Brain microvascular endothelial cell (primary cell): ENCODE results near the gene PLEKHM2.

Source experiments
- DNase-seq: peaks from one replicate; pipeline ENCODE4 v3.0.0-alpha.2; 2020
- H3K27ac ChIP-seq: fragments of 250-450 bp; sonication (Bioruptor Pico); 2 replicates; pipeline ENCODE4 v1.5.1; 2020; ENCODE audit warnings: mild to moderate bottlenecking, moderate library complexity
- H3K27me3 ChIP-seq: fragments of 250-450 bp; sonication (Bioruptor Pico); replicated peaks from 2 replicates; pipeline ENCODE4 v1.5.1; 2020; ENCODE audit warnings: mild to moderate bottlenecking
- H3K36me3 ChIP-seq: fragments of 250-450 bp; sonication (Bioruptor Pico); replicated peaks from 2 replicates; pipeline ENCODE4 v1.5.1; 2020; ENCODE audit warnings: mild to moderate bottlenecking
- H3K4me3 ChIP-seq: 2 replicates; pipeline ENCODE4 v1.5.1; 2011; ENCODE audit warnings: low read depth, mild to moderate bottlenecking, control low read depth, low read length, moderate library complexity
- CTCF ChIP-seq: IDR thresholded peaks from 2 replicates; pipeline ENCODE4 v1.5.1; 2011; ENCODE audit warnings: low read depth, mild to moderate bottlenecking, moderate library complexity, low read length, control low read depth, inconsistent platforms; ENCODE audit errors: missing control alignments
- in situ Hi-C: cut with HindIII; loops from 2 replicates; pipeline ENCODE4 v1.10.0; 2017; ENCODE audit warnings: low sequenced_read_pairs, low pct_ligation_motif_present

Gene PLEKHM2

GRCh38 chr1:15682936-15683341, 1.2 kb upstream of the PLEKHM2 start:
- H3K36me3 ChIP-seq, result no peaks in the 10 kb centered on the region
- in situ Hi-C loops, result no loop called here
- no peaks in the 10 kb centered on the region for H3K27me3 ChIP-seq
- TF ChIP-seq CTCF, result no peak
- H3K4me3 ChIP-seq, result no peak overlapping the region
- H3K27ac ChIP-seq, result no peak overlapping the region
- DNase-seq, result no peak

GRCh38 chr1:15683345-15684039, 628 bp upstream of the PLEKHM2 start:
- no peak for DNase-seq
- H3K36me3 ChIP-seq, result no peaks in the 10 kb centered on the region
- no peaks in the 10 kb centered on the region for H3K27me3 ChIP-seq
- in situ Hi-C loops, result no loop called here
- H3K27ac ChIP-seq, result peak overlapping the region; percentile 91
- H3K4me3 ChIP-seq, result peak overlapping the region; percentile 72
- TF ChIP-seq CTCF, result no peak

GRCh38 chr1:15684468-15685291, 560 bp downstream of the PLEKHM2 start:
- Histone ChIP-seq H3K27me3 (no peaks in the 10 kb centered on the region), H3K4me3 (peak overlapping the region; percentile 75), H3K36me3 (no peaks in the 10 kb centered on the region), H3K27ac (peak overlapping the region; percentile 50)
- DNase-seq, result no peak
- in situ Hi-C loops, result no loop called here
- peak; percentile 40 for TF ChIP-seq CTCF

- Histone ChIP-seq H3K27me3 (no peaks in the 10 kb centered on the region), H3K27ac (no peak overlapping the region), H3K36me3 (no peaks in the 10 kb centered on the region), H3K4me3 (peak overlapping the region; percentile 75)
- in situ Hi-C loops, result no loop called here
- TF ChIP-seq CTCF, result no peak
- DNase-seq, result no peak
Measured at GRCh38 chr1:15685820-15686219, 1.7 kb downstream of the PLEKHM2 start.

- Histone ChIP-seq H3K27ac (no peak overlapping the region), H3K36me3 (no peaks in the 10 kb centered on the region), H3K27me3 (no peaks in the 10 kb centered on the region), H3K4me3 (no peak overlapping the region)
- DNase-seq, result no peak
- in situ Hi-C loops, result no loop called here
- no peak for TF ChIP-seq CTCF
Measured at GRCh38 chr1:15687446-15687845, 3.3 kb downstream of the PLEKHM2 start.
